Erythroblast (primary cell): Measurements from ENCODE around the gene SEMA3F.

Source experiments
- GATA1 ChIP-seq: IDR thresholded peaks from 2 replicates; pipeline ENCODE4 v1.6.1; 2011; ENCODE audit warnings: low read depth, mild to moderate bottlenecking, control low read depth, low read length, moderate library complexity
- POLR2A ChIP-seq: IDR thresholded peaks from 2 replicates; pipeline ENCODE4 v1.6.1; 2011; ENCODE audit warnings: mild to moderate bottlenecking, low read length

DNA sequence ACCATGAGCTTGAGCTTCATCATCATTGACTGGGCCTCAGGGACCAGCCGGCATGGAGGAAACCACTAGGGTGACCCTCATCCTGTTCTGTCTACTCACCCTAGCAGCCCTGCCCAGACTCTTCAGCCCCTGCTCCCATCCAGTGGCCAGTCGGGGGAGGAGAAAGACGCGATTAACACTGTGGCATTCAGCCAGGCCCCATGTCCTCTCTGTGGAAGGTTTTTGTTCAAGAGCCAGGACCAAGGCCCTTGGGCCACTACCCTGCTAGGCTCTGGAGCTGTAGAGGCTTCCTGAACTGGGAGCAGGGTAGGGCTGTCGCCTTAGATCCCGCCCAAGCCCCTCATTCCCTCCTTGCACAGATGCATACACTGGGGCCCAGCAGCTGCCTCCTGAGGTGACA lies 65.0 kb downstream of the SEMA3F start:
- TF ChIP-seq POLR2A, result no peak
- TF ChIP-seq GATA1, result no peak
